HG03378 (cell line): ENCODE results near the gene SHH.
A peak's percentile ranks its signal among the peaks of the same experiment; 100 is the strongest.
"Not testable (repeated sequence)": the region's sequence is repeated elsewhere in the genome, so short reads cannot be mapped to it uniquely, and the experiment has no call there.

Experiments
- ATAC-seq: cut with Tn5 transposase; IDR thresholded peaks from one replicate; pipeline ENCODE4 v1.9.1; 2021; ENCODE audit warnings: mild to moderate bottlenecking, moderate library complexity; ENCODE audit not compliant: unreplicated experiment

SHH gene

DNA sequence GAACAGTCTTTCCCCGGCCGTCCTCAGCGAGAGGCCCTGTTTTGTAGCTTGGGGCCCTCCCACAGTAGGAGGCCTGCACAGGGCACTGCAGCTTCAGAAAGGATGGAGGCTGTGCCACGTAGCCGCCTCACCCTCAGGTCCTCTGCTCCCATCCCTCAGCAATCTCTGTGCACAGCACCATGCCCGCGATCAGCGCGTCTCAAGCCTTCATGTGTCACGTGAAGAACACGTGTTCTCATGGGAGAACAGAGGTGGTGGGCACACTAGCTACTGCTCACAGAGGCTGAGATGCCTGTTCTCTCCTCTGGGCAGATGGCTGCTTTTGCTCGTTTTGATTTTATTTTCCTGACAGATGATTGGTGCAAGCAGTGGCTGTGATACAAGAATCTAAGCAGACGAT is 8.5 kb upstream of the SHH start:
- ATAC-seq, result no peak

DNA sequence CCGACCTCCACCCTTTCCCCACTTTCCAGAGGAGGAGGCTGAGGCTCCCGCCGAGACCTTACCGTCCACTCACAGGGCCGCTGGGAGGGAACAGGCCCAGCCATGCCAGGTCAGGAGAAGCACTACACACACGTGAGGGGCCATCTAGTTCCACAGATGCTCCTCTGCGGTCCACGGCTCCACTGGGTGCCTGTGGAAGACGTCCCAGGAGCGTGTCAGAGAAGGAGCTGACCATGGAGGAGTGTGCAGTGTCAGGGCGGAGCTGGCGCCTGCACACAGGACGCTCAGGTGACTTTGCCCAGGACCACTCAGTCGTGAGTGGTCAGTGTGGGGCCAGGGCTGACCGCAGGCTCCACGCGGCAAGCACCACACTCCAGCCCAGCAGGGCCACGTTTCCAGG is 8.0 kb upstream of the SHH start:
- ATAC-seq, result no peak

DNA sequence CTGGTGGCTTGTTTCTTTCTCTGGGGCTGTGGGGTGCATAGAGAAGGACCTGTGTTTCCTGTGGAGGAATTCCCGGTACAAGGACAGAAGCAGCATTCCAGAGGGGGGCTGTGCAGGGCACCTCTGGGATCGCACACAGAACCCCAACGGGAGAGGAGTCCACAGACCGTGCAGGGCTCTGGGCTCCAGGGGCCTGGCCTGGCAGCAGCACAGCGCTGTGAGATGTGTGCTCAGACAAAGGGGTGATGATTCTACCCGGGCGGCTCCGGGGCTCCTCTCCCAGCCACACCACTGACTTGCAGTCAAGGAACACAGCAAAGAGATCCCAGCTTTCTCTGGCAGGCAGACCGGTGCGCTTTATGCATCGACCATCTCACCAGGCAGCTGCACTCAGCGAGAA is 6.9 kb upstream of the SHH start:
- no peak for ATAC-seq

DNA sequence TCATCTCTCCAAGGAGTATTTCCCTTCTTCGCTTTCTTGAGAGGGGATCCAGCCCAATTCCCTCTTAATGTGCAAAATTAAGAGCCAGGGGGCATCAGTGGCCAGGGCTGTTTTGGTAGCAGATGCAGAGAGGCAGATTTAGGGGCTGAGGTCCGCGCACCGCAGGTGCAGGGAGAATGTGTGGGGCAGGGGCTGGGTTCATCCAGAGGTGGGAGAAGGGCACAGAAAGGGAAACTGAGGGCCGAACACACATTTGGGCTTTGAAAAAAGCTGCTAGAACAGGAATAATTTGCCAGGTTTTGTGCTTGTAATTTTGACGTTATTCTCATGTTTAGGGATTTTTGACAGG is 6.5 kb upstream of the SHH start:
- no peak for ATAC-seq

DNA sequence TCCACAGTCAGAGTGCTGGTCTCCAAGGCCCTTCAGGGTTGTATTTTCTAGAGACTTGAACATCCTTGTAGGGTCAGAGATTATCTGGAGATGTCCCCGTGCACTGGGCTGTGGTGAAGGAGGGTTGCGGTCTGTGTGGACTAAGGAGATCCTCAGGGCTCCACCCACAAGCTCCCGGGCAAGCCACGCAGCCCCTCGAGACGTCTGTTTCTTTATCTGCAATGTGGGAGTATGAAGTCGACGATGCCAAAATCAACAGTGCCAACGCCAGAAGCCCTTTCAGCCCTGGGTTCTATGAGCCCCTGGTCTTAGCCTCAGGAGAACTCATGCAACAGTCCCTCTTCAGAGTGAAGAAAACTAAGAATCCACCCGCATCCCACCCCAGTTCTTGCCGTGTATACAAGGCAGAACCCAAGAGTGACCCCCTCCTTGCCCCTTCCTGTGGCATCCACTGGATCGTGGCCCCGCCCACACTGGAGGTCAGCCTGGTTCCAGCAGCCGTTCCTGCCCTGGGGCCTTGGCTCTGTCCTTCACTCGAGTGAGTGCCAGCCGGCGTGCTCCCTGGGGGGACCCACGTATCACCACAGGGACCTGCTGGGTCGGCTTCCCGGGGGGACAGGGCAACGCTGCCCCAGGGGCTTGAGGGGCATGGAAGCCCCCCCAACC is 6.0 kb upstream of the SHH start:
- ATAC-seq, result no peak

- ATAC-seq, result not testable (repeated sequence)
These were observed 5.3 kb upstream of the SHH start for GRCh38 chr7:155817515-155817914.

DNA sequence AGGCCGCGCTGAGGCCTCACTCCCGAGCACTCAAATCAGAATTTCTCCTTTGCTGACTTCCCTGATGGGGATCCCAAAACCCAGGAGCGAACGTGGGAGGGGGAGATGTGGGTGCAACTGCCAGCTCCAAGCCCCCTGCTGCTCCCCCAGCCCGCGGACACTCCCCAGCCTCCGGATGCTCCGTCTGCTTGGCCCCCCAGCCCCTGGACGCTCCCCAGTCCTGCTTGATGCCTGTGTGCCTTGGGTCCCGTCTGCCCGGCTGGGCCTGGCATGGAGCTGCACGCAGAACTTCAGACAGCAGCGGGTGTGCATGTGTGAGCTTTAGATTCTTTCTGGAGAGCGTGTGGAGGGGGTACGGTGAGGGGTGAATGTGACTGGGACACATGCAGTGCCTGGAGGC is 4.7 kb upstream of the SHH start:
- ATAC-seq, result no peak

DNA sequence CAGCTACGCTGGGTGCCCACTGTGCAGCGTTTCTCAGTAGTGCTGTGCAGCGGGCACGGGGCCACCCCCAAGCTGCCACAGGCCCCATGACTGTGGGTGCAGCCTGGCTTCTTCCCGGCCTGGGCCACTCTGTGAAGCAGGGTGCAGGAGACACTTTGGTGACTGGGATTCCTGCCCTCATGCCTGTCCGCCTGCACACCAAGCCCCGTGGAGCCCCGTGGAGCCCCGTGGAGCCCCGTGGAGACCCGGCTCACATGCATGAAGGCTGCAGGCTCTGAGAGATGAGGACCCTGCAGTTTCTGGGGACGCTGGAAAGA is 3.9 kb upstream of the SHH start:
- ATAC-seq, result no peak

DNA sequence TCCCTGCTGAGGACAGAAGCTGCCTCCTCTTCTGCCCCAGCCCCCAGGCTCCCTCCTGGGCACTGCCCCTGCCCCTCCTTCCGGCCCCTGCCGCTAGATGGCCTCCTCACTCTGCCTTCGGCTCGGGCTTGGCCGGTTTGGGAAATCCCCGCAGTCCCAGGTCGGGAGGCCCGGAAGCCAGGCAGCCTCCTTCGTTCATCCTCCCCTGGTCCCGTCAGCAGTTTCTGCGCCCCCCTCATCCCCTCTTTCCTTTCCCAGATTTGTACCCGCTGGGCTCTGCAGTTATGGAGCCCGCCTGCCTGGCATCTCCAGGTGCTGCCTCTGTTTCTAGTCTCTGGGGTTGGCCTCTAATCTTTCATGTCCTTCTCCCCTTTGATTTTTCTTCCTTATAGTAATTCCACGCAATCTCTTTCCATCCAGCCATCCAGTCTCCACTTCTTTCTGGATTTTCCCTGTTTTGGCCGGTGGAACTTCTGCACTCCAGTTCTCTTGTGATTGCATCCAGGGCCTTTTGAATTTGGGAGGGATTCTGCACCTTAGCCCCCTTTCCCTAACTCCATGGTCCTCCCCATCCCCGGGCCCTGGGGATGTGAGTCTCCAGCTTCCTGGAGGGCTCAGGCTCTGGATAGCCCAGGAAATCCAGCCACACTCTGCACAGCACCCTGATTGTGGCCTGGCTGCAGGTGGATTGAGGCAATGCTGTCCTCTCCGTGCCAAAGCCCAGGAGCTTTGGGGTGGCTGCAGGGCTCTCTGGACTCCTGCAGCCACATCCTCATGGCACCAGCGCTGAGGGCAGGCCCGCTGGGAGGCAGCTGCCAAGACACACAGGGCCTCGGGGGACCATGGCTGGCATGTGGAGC is 3.3 kb upstream of the SHH start:
- peak; percentile 76 for ATAC-seq

DNA sequence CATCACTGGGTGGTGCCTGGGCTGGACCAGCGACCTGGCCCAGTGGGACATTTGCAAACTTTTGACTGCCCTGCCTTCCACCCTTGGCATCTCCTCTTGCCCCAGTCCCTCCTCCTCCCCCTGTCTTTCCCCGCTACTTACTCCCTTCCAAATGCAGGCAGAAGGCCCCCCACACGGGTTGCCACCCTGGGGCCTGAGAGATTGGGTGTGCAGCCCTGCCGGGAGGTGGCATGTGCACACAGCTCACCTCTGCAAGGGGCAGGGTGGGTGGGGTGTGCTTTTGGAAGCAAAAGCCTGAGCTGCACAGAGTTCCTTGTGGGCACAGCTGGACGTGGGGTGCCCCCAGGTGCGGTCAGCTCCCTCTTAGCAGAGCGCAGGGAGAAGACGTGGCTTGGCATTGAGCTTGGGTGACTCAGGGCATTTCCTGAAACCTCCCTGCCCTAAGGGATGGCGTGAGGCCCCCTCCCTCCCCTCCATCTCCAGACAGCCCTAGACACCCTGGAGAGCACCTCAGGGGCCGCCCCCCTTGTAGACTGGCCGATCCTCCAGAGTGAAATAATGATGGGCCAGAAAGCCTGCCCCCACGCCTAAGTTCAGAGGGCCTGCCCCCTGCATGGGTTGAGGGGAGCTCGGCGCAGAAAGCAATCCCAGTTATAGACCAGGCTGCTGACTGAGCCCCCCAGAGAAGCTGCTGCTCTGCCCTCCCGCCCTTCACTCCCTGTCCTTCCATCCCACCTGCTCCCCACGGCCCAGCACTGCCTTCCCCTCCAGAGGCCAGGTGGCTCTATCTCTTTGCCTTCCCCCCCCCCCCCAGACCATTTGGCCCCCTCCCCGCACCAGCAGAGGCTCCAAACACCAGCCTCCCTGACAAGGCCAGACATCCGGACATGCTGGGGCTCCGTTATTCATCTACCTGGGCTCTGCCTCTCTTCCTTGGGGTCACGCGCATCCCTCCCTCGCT is 2.3 kb upstream of the SHH start:
- ATAC-seq, result no peak

GRCh38 chr7:155813546-155814315 is 1.5 kb upstream of the SHH start:
- no peak for ATAC-seq

- no peak for ATAC-seq
These were observed 862 bp upstream of the SHH start for GRCh38 chr7:155813125-155813524.

DNA sequence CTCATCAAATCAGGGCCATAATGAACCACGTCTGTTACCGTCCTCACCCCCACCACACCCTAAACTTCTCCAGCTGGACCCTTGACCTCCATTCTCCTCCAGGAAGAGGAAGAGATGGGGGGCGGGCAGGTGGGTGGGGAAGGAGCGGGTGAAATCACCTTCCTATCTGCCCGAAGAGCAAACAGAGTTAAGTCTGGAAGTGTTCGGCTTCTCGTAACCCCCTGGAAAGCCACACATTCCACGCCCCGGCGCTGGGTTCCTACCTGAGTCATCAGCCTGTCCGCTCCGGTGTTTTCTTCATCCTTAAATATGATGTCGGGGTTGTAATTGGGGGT is 736 bp downstream of the SHH start:
- no peak for ATAC-seq

DNA sequence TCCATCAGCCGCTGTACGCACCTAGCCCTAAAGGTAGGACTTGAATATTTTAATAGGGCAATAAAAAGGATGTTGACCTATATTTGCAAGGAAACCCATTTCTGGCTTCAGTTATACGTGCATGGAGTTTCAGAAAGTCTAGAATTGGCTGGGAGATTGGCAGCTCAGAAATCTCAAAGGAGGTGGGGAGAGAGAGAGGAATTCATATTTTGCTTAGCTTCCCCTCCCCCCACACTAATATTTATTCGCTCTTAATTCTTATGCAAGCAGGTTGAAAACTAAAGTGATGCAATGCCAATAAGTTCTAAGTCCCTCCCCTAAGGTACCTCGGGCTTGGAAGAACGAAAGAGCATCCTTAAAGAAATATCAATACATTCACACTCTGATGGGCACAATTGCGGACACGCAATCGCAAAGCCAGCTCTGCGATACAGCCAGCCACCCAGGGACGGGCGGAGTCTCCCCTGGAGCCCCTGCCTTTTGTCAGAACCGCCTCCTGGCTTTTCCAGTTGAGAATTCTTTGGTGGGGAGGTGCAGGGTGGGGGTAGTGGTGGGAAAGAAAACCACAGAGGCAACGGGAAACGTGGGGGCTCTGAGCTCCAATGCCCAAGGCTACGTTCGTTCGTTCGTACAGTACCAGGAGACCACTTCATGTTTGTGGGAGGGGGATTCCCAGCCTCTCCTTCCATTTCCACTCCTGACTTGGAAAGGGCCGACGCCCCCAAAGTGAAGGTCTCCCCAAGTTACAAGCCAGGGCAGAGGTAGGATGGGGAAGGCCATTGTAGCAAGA is 1.3 kb downstream of the SHH start:
- ATAC-seq, result no peak

DNA sequence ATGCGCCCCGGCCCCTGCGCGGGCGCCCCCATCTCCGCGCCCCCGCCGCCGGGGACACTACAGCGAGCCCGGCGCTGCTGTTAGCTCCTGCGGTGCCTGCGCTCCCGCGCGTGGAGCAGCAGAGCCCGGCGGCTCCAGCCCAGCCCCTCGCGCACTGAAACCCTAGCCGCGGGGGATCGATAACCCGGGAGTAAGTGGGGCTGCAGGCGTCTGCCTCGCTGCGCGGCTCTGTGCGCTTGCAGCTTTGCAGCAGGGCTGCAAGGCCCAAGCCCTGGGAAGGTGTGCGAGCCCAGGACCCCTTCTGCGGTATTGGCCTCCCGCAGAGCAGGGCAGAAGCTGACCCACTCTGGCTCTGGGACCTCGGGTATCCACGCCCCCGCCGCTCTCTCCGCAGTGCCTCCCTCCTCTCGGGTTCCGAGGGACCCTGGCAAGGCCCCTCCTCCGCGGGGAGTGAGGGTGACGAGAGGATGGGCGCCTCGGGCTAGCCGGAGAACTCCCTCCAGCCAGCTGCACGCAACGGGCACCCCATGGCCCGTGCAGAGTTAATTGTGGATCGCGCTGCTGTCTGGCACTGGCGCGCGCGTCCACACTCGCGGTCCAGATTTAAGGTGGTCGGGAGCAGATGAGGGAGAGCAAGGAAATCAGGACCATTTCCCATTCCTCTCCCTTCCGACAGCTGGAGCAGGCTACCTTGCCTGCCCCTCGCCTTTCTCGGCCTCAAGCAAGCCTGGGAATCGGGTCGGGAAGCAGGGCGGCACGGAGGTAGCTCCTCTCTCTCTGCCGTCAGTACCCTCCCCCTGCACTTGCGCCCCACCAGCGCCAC is 2.1 kb downstream of the SHH start:
- ATAC-seq, result no peak

- ATAC-seq, result no peak
These were observed 2.8 kb downstream of the SHH start for GRCh38 chr7:155809332-155809946.

- ATAC-seq, result no peak
These were observed 3.5 kb downstream of the SHH start for GRCh38 chr7:155808549-155809331.
